Measurements from ENCODE around the gene OR4X2. TPM values are rescaled to one million over a fixed set of nuclear protein-coding genes. Genes with fewer than 3 reads are reported as not detected.
"Not testable (repeated sequence)": the region's sequence is repeated elsewhere in the genome, so short reads cannot be mapped to it uniquely, and the experiment has no call there.

OR4X2 gene
- not detected for total RNA-seq

GRCh38 chr11:48244804-48245203, at the start of gene OR4X2:
Gene OR4X2, plus strand, starts transcription at chr11:48245104. Its CDS starts 0 bp downstream, at chr11:48245104.
- Histone ChIP-seq H3K9me3 (no peaks in the 10 kb centered on the region), H3K27ac (no peak within 1 kb of the TSS), H3K27me3 (no peaks in the 10 kb centered on the region), H3K4me1 (no peaks in the 10 kb centered on the region), H3K36me3 (no peaks in the 10 kb centered on the region), H3K4me3 (replicated peaks in 1 of 3) (no peak within 1 kb of the TSS)
- intact Hi-C loops (cut with DNase I) = no loop called here
- TF ChIP-seq CTCF (IDR thresholded peaks at IDR 0.05) (no peak), POLR2A (IDR thresholded peaks at IDR 0.05) (no peak)
- DNase-seq = no peak

GRCh38 chr11:48207881-48208280, 37.0 kb upstream of the OR4X2 start:
- no peaks in the 10 kb centered on the region for H3K4me1 ChIP-seq
- no peak overlapping the region for H3K4me3 ChIP-seq (replicated peaks in 1 of 3)
- WGBS, 2 donors = 75 to 77% methylated on average over 2 of the region's 2 CpGs
- DNase-seq = no peak
- intact Hi-C loops (cut with DNase I) = no loop called here
- H3K27me3 ChIP-seq = no peaks in the 10 kb centered on the region
- no peak overlapping the region for H3K27ac ChIP-seq
- H3K9me3 ChIP-seq = no peaks in the 10 kb centered on the region
- no peaks in the 10 kb centered on the region for H3K36me3 ChIP-seq
- TF ChIP-seq POLR2A (IDR thresholded peaks at IDR 0.05) (no peak), CTCF (IDR thresholded peaks at IDR 0.05) (no peak)

DNA sequence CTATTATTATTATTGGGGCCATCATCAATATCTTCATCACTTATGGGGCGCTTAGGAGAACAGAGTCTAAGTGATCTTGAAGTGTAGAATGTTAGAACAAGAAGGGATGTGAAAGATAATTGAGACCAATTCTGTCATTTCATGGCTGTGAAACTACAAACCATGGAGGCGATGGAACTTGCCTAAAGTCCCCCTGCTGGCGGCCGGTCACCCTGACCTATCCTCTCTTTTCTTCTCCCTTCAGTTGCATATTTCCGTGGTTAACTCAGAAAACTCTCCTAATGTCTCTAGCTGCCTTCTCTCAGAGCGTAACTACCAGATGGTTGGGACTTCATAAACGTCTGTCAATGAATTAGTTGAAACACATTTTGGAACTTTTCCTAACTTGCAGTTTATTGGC, 34.9 kb upstream of the OR4X2 start:
- DNase-seq = no peak
- H3K36me3 ChIP-seq = no peaks in the 10 kb centered on the region
- H3K27me3 ChIP-seq = no peaks in the 10 kb centered on the region
- intact Hi-C loops (cut with DNase I) = no loop called here
- TF ChIP-seq POLR2A (IDR thresholded peaks at IDR 0.05) (no peak), CTCF (IDR thresholded peaks at IDR 0.05) (no peak)
- no peak overlapping the region for H3K27ac ChIP-seq
- WGBS, 2 donors = 32 to 33% methylated on average over 7 of the region's 7 CpGs
- H3K4me3 ChIP-seq (replicated peaks in 1 of 3) = no peak overlapping the region
- no peaks in the 10 kb centered on the region for H3K4me1 ChIP-seq
- H3K9me3 ChIP-seq = no peaks in the 10 kb centered on the region

DNA sequence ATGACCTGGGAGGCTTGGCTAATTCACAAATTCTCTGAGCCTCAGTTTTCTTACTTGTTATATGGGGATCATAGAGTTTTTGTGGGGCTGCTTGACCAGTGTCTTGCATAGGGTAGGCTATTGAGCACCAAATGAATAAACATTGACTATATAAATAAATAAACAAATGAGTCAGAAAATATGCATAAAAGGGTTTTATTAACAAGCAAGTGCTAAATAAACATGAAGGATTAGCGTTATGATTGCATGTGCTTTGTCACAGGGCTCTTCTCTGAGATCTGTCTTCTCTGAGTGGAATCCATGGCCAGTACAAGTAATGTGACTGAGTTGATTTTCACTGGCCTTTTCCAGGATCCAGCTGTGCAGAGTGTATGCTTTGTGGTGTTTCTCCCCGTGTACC, 28.4 kb upstream of the OR4X2 start, which contains the start of gene OR4B1:
Gene OR4B1, plus strand, starts transcription at position 301 of the 400 bp plus-strand sequence. Its CDS starts 0 bp downstream, at position 301.
- no peaks in the 10 kb centered on the region for H3K36me3 ChIP-seq
- H3K4me3 ChIP-seq (replicated peaks in 1 of 3) = no peak within 1 kb of the TSS
- 70 to 74% methylated on average over 2 of the region's 2 CpGs for WGBS, 2 donors
- H3K9me3 ChIP-seq = no peaks in the 10 kb centered on the region
- no peaks in the 10 kb centered on the region for H3K4me1 ChIP-seq
- H3K27ac ChIP-seq = no peak within 1 kb of the TSS
- intact Hi-C loops (cut with DNase I) = no loop called here
- TF ChIP-seq POLR2A (IDR thresholded peaks at IDR 0.05) = no peak
- TF ChIP-seq CTCF (IDR thresholded peaks at IDR 0.05) = no peak
- no peaks in the 10 kb centered on the region for H3K27me3 ChIP-seq
- no peak for DNase-seq

- intact Hi-C loops (cut with DNase I) = no loop called here
- H3K4me1 ChIP-seq = no peaks in the 10 kb centered on the region
- H3K36me3 ChIP-seq = no peaks in the 10 kb centered on the region
- no peak for TF ChIP-seq POLR2A (IDR thresholded peaks at IDR 0.05)
- no peak for TF ChIP-seq CTCF (IDR thresholded peaks at IDR 0.05)
- WGBS, 2 donors = 87 to 89% methylated on average over 6 to 18 of the region's 18 CpGs
- no peak overlapping the region for H3K27ac ChIP-seq
- H3K9me3 ChIP-seq = no peaks in the 10 kb centered on the region
- DNase-seq = no peak
- no peak overlapping the region for H3K4me3 ChIP-seq (replicated peaks in 1 of 3)
- no peaks in the 10 kb centered on the region for H3K27me3 ChIP-seq
These were observed 16.1 kb upstream of the OR4X2 start for GRCh38 chr11:48228761-48229160.

DNA sequence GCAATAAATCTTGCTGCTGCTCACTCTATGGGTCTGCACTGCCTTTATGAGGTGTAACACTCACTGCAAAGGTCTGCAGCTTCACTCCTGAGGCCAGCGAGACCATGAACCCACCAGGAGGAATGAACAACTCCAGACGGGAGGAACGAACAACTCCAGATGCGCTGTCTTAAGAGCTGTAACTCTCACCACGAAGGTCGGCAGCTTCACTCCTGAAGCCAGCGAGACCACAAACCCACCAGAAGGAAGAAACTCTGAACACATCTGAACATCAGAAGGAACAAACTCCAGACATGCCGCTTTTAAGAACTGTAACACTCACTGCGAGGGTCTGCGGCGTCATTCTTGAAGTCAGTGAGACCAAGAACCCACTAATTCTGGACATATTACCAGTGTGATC, 14.8 kb upstream of the OR4X2 start:
- H3K4me3 ChIP-seq (replicated peaks in 1 of 3); H3K27ac ChIP-seq; H3K9me3 ChIP-seq; H3K36me3 ChIP-seq; intact Hi-C loops (cut with DNase I); H3K4me1 ChIP-seq; DNase-seq; H3K27me3 ChIP-seq: not testable (repeated sequence)
- WGBS, 2 donors = 86 to 89% methylated on average over 11 of the region's 11 CpGs
